HepG2 (cell line): ENCODE results near the gene PIK3C3. TPM values are rescaled to one million over a fixed set of nuclear protein-coding genes. Genes with fewer than 3 reads are reported as not detected.
A peak's percentile ranks its signal among the peaks of the same experiment; 100 is the strongest.

Experiments
- GTF2F1 ChIP-seq: fragments of 150-350 bp; IDR thresholded peaks from 2 replicates; pipeline ENCODE4 v1.6.1; 2014; ENCODE audit warnings: low read length
- HOXA3 ChIP-seq: sonication (generic); formaldehyde crosslinking; IDR thresholded peaks from 2 replicates; pipeline ENCODE4 v1.5.0; 2020; ENCODE audit warnings: missing genetic modification reagents
- IRF2 ChIP-seq: IDR thresholded peaks from 2 replicates; pipeline ENCODE4 v1.6.1; 2018; ENCODE audit warnings: missing genetic modification reagents, missing compliant biosample characterization
- MAZ ChIP-seq, 2 experiments: sonication (generic) in 1 of 2; formaldehyde crosslinking in 1 of 2; IDR thresholded peaks; 2 replicates each; pipeline versions ENCODE4 v1.5.0 to v1.6.1; 2012 to 2020; ENCODE audit warnings: low read depth in 2 of 2, mild to moderate bottlenecking in 2 of 2, borderline replicate concordance in 1 of 2, improper control_type of control experiment in 1 of 2, low read length in 1 of 2, missing genetic modification reagents in 1 of 2, moderate library complexity in 1 of 2
- MIXL1 ChIP-seq: IDR thresholded peaks from 2 replicates; pipeline ENCODE4 v1.6.1; 2016
- PHF21A ChIP-seq: sonication (generic); formaldehyde crosslinking; IDR thresholded peaks from 2 replicates; pipeline ENCODE4 v1.5.0; 2020; ENCODE audit warnings: mild to moderate bottlenecking, missing genetic modification reagents
- PRDM4 ChIP-seq: sonication (generic); formaldehyde crosslinking; IDR thresholded peaks from 2 replicates; pipeline ENCODE4 v1.9.0; 2021; ENCODE audit warnings: missing genetic modification reagents, borderline replicate concordance
- RAD21 ChIP-seq: fragments of 450-650 bp; formaldehyde crosslinking; IDR thresholded peaks from 2 replicates; pipeline ENCODE4 v1.5.0; 2020; ENCODE audit warnings: mild to moderate bottlenecking
- SIX1 ChIP-seq: sonication (generic); formaldehyde crosslinking; IDR thresholded peaks from 2 replicates; pipeline ENCODE4 v1.4.0; 2020; ENCODE audit warnings: missing genetic modification reagents, borderline replicate concordance
- SMC3 ChIP-seq: IDR thresholded peaks from 2 replicates; pipeline ENCODE4 v1.6.1; 2011; ENCODE audit warnings: low read length, improper control_type of control experiment
- SOX6 ChIP-seq, 2 experiments: fragments of 450-650 bp in 1 of 2; sonication (generic) in 1 of 2; formaldehyde crosslinking in 1 of 2; IDR thresholded peaks; 2 replicates each; pipeline versions ENCODE4 v1.4.0 to v1.6.1; 2017 to 2020; ENCODE audit warnings: antibody characterized with exemption in 1 of 2, mild to moderate bottlenecking in 1 of 2, missing genetic modification reagents in 1 of 2
- SP140L ChIP-seq: sonication (generic); formaldehyde crosslinking; IDR thresholded peaks from 2 replicates; pipeline ENCODE4 v1.4.0; 2020; ENCODE audit warnings: missing genetic modification reagents, borderline replicate concordance
- STAG1 ChIP-seq: sonication (generic); formaldehyde crosslinking; IDR thresholded peaks from 2 replicates; pipeline ENCODE4 v1.4.0; 2020; ENCODE audit warnings: missing genetic modification reagents
- TEF ChIP-seq: sonication (generic); formaldehyde crosslinking; IDR thresholded peaks from 2 replicates; pipeline ENCODE4 v1.5.0; 2020; ENCODE audit warnings: missing genetic modification reagents
- TOE1 ChIP-seq: sonication (generic); formaldehyde crosslinking; IDR thresholded peaks from 2 replicates; pipeline ENCODE4 v1.4.0; 2020; ENCODE audit warnings: mild to moderate bottlenecking, missing genetic modification reagents
- ZBTB49 ChIP-seq: sonication (generic); formaldehyde crosslinking; IDR thresholded peaks from 2 replicates; pipeline ENCODE4 v1.4.0; 2020; ENCODE audit warnings: missing genetic modification reagents, borderline replicate concordance
- ZBTB7B ChIP-seq: sonication (generic); formaldehyde crosslinking; IDR thresholded peaks from 2 replicates; pipeline ENCODE4 v1.4.0; 2020; ENCODE audit warnings: missing genetic modification reagents
- ZC3H4 ChIP-seq: sonication (generic); formaldehyde crosslinking; IDR thresholded peaks from 2 replicates; pipeline ENCODE4 v1.4.0; 2020; ENCODE audit warnings: missing genetic modification reagents, borderline replicate concordance
- ZFP1 ChIP-seq: IDR thresholded peaks from 2 replicates; pipeline ENCODE4 v1.6.1; 2016
- ZNF331 ChIP-seq: sonication (generic); formaldehyde crosslinking; IDR thresholded peaks from 2 replicates; pipeline ENCODE4 v1.4.0; 2020; ENCODE audit warnings: missing genetic modification reagents
- ZNF629 ChIP-seq: sonication (generic); formaldehyde crosslinking; conservative IDR thresholded peaks from 2 replicates; pipeline ENCODE4 v1.5.0; 2020; ENCODE audit warnings: missing genetic modification reagents
- ZNF790 ChIP-seq: sonication (generic); formaldehyde crosslinking; IDR thresholded peaks from 2 replicates; pipeline ENCODE4 v1.8.0; 2022; ENCODE audit warnings: missing genetic modification reagents, mild to moderate bottlenecking, borderline replicate concordance
- ZSCAN12 ChIP-seq: sonication (generic); formaldehyde crosslinking; IDR thresholded peaks from 2 replicates; pipeline ENCODE4 v1.9.0; 2021; ENCODE audit warnings: mild to moderate bottlenecking, missing genetic modification reagents
- ZSCAN5A ChIP-seq: sonication (generic); formaldehyde crosslinking; IDR thresholded peaks from 2 replicates; pipeline ENCODE4 v1.8.0; 2022; ENCODE audit warnings: mild to moderate bottlenecking, missing genetic modification reagents, borderline replicate concordance
- polyA plus RNA-seq, 8 experiments: library from polyadenylated mRNA; depleted of rRNA in 3 of 8; stranded (reverse) in 7 of 8; unstranded in 1 of 8; fragments of >200 nt; fragmentation: Illumina TruSeq in 4 of 8; extraction: Trizol in 4 of 8; gene quantifications; 2 replicates each; pipeline versions ENCODE4 v1.2.1 to v1.2.3, GENCODE V29; 2011 to 2016; ENCODE audit warnings: low read depth in 4 of 8, missing spikeins in 1 of 8, mixed read lengths in 1 of 8; ENCODE audit not compliant: insufficient read depth in 1 of 8
- total RNA-seq, 5 experiments: library from RNA; depleted of rRNA; stranded (reverse); fragments of >200 nt; fragmentation: Illumina TruSeq; extraction: Trizol; gene quantifications; 2 replicates each; pipeline ENCODE4 v1.2.3, GENCODE V29; 2016; ENCODE audit warnings: low read depth in 1 of 5

The PIK3C3 gene
- total and polyA plus RNA-seq, 2 of the 13 experiments (the other 11 are each of a cell fraction or from before 2014, with no cell fraction given): 42.8 to 46.4 TPM

GRCh38 chr18:42114310-42114943 lies 159.4 kb downstream of the PIK3C3 start (continued):
- TF ChIP-seq ZBTB49 (CRISPR knock-in tag) (no peak), PRDM4 (CRISPR knock-in tag) (no peak), RAD21 (CRISPR knock-in tag) (peak; percentile 91), TOE1 (no peak), SMC3 (peak; percentile 95), HOXA3 (CRISPR knock-in tag) (no peak), PHF21A (CRISPR knock-in tag) (no peak), MAZ (IDR thresholded peaks at IDR 0.05; ENCODE audit: borderline replicate concordance, low read depth, low read length) (no peak), MAZ (CRISPR knock-in tag; IDR thresholded peaks at IDR 0.05; ENCODE audit: low read depth) (no peak), ZNF790 (CRISPR knock-in tag) (no peak), SOX6 (IDR thresholded peaks at IDR 0.05) (no peak), SOX6 (CRISPR knock-in tag; IDR thresholded peaks at IDR 0.05) (peak; percentile 1; the same call in 1 of the 2 replicates), IRF2 (peak; percentile 43; the same call in 1 of the 2 replicates), ZNF331 (CRISPR knock-in tag) (no peak; the same call in 1 of the 2 replicates), TEF (CRISPR knock-in tag) (no peak), SIX1 (CRISPR knock-in tag) (0 out of 2 replicates have a peak, but pooled peaks have one; percentile 43), STAG1 (CRISPR knock-in tag) (peak; percentile 93), ZSCAN12 (no peak), SP140L (no peak), ZSCAN5A (no peak), ZFP1 (no peak), GTF2F1 (0 out of 2 replicates have a peak, but pooled peaks have one; percentile 18), ZNF629 (CRISPR knock-in tag) (no peak), ZC3H4 (CRISPR knock-in tag) (no peak), MIXL1 (CRISPR knock-in tag) (peak; percentile 52; the same call in 1 of the 2 replicates), ZBTB7B (CRISPR knock-in tag) (no peak)
